ENCODE data around the gene RICTOR.

RICTOR gene

DNA sequence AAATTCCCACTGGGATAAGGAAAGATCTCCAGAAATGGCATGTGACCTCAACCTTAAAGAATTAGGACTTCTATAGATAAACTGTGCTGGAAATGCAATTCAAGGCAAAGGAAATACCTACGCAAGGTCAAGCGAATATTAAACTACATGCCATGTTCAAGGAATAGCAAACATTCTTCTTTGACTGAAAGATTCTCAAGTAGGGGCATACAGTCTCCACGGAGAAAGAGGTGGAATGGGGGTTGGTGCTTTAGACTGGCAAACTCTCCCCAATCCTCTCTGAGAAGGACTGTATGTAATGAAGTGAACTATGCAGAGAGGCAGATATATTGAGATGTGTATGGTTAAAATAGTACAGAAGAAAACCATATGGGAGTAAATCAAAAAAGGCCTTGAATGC is 6.1 kb downstream of the RICTOR start:
- peaks cover 46% of the 10 kb centered on the region for H4K20me1 ChIP-seq (ENCODE audit: low read depth, low read length)

GRCh38 chr5:39064450-39064849 is 9.7 kb downstream of the RICTOR start:
- H3F3A ChIP-seq (ENCODE audit: insufficient read depth) = no peaks in the 10 kb centered on the region
- no peak overlapping the region for H3K4me2 ChIP-seq (ENCODE audit: low read depth, low read length, poor library complexity, severe bottlenecking)

More for the DNA sequence above, 6.1 kb downstream of the RICTOR start:
- Histone ChIP-seq H3K27ac (ENCODE audit: low read depth, low read length) (no peak overlapping the region), H3K36me3 (ENCODE audit: low read length) (peaks cover 20% of the 10 kb centered on the region), H3K4me3 (ENCODE audit: insufficient read depth, low read length, poor library complexity, severe bottlenecking) (no peak overlapping the region), H3K79me2 (ENCODE audit: insufficient read depth, low read length) (peaks cover 94% of the 10 kb centered on the region), H3K9me2 (replicated peaks; ENCODE audit: insufficient read depth, low read length) (no peaks in the 10 kb centered on the region), H3K27me3 (ENCODE audit: low read length) (no peaks in the 10 kb centered on the region), H2AFZ (ENCODE audit: low read depth, low read length, severe bottlenecking) (no peak overlapping the region), H3F3A (ENCODE audit: insufficient read depth) (no peaks in the 10 kb centered on the region), H3K4me2 (ENCODE audit: low read depth, low read length, poor library complexity, severe bottlenecking) (no peak overlapping the region), H3K9ac (ENCODE audit: low read length) (no peak overlapping the region), H3K9me3 (ENCODE audit: insufficient read depth, low read length) (no peaks in the 10 kb centered on the region)
- TF ChIP-seq EZH2phosphoT487 (conservative IDR thresholded peaks at IDR 0.05; ENCODE audit: low read length) = no peak
- TF ChIP-seq, protein P1, sequence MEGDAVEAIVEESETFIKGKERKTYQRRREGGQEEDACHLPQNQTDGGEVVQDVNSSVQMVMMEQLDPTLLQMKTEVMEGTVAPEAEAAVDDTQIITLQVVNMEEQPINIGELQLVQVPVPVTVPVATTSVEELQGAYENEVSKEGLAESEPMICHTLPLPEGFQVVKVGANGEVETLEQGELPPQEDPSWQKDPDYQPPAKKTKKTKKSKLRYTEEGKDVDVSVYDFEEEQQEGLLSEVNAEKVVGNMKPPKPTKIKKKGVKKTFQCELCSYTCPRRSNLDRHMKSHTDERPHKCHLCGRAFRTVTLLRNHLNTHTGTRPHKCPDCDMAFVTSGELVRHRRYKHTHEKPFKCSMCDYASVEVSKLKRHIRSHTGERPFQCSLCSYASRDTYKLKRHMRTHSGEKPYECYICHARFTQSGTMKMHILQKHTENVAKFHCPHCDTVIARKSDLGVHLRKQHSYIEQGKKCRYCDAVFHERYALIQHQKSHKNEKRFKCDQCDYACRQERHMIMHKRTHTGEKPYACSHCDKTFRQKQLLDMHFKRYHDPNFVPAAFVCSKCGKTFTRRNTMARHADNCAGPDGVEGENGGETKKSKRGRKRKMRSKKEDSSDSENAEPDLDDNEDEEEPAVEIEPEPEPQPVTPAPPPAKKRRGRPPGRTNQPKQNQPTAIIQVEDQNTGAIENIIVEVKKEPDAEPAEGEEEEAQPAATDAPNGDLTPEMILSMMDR (IDR thresholded peaks at IDR 0.05; ENCODE audit: insufficient read depth, low read length, poor library complexity, severe bottlenecking) = no peak

GRCh38 chr5:39063037-39063436 is 11.2 kb downstream of the RICTOR start:
- no peak overlapping the region for H3K27ac ChIP-seq (ENCODE audit: low read depth, low read length)
- TF ChIP-seq EZH2phosphoT487 (conservative IDR thresholded peaks at IDR 0.05; ENCODE audit: low read length) = no peak
- TF ChIP-seq, protein P1 (IDR thresholded peaks at IDR 0.05; ENCODE audit: insufficient read depth, low read length, poor library complexity, severe bottlenecking) = no peak
- peaks cover 85% of the 10 kb centered on the region for H3K79me2 ChIP-seq (ENCODE audit: insufficient read depth, low read length)
- H3K27me3 ChIP-seq (ENCODE audit: low read length) = no peaks in the 10 kb centered on the region
- no peaks in the 10 kb centered on the region for H3F3A ChIP-seq (ENCODE audit: insufficient read depth)
- no peaks in the 10 kb centered on the region for H3K9me2 ChIP-seq (replicated peaks; ENCODE audit: insufficient read depth, low read length)
- no peaks in the 10 kb centered on the region for H3K9me3 ChIP-seq (ENCODE audit: insufficient read depth, low read length)
- H4K20me1 ChIP-seq (ENCODE audit: low read depth, low read length) = peaks cover 46% of the 10 kb centered on the region
- H3K36me3 ChIP-seq (ENCODE audit: low read length) = peaks cover 8% of the 10 kb centered on the region
- H3K9ac ChIP-seq (ENCODE audit: low read length) = no peak overlapping the region
- H2AFZ ChIP-seq (ENCODE audit: low read depth, low read length, severe bottlenecking) = no peak overlapping the region
- H3K4me3 ChIP-seq (ENCODE audit: insufficient read depth, low read length, poor library complexity, severe bottlenecking) = no peak overlapping the region
- H3K4me2 ChIP-seq (ENCODE audit: low read depth, low read length, poor library complexity, severe bottlenecking) = no peak overlapping the region

More at GRCh38 chr5:39064450-39064849, 9.7 kb downstream of the RICTOR start:
- no peaks in the 10 kb centered on the region for H3K27me3 ChIP-seq (ENCODE audit: low read length)
- H3K36me3 ChIP-seq (ENCODE audit: low read length) = peaks cover 17% of the 10 kb centered on the region
- peaks cover 85% of the 10 kb centered on the region for H3K79me2 ChIP-seq (ENCODE audit: insufficient read depth, low read length)
- no peak overlapping the region for H3K27ac ChIP-seq (ENCODE audit: low read depth, low read length)
- H3K9me2 ChIP-seq (replicated peaks; ENCODE audit: insufficient read depth, low read length) = no peaks in the 10 kb centered on the region
- H2AFZ ChIP-seq (ENCODE audit: low read depth, low read length, severe bottlenecking) = no peak overlapping the region
- H4K20me1 ChIP-seq (ENCODE audit: low read depth, low read length) = peaks cover 42% of the 10 kb centered on the region
- no peaks in the 10 kb centered on the region for H3K9me3 ChIP-seq (ENCODE audit: insufficient read depth, low read length)
- no peak for TF ChIP-seq EZH2phosphoT487 (conservative IDR thresholded peaks at IDR 0.05; ENCODE audit: low read length)
- TF ChIP-seq, protein P1 (IDR thresholded peaks at IDR 0.05; ENCODE audit: insufficient read depth, low read length, poor library complexity, severe bottlenecking) = no peak
- H3K9ac ChIP-seq (ENCODE audit: low read length) = no peak overlapping the region
- H3K4me3 ChIP-seq (ENCODE audit: insufficient read depth, low read length, poor library complexity, severe bottlenecking) = no peak overlapping the region

Measured in SU-DHL-6 (cell line).